Measurements from ENCODE around the gene CD300LG. TPM values are rescaled to one million over a fixed set of nuclear protein-coding genes. Genes with fewer than 3 reads are reported as not detected.

The CD300LG gene
- total RNA-seq, 1 donor from 2014 or later = 1.6 TPM

DNA sequence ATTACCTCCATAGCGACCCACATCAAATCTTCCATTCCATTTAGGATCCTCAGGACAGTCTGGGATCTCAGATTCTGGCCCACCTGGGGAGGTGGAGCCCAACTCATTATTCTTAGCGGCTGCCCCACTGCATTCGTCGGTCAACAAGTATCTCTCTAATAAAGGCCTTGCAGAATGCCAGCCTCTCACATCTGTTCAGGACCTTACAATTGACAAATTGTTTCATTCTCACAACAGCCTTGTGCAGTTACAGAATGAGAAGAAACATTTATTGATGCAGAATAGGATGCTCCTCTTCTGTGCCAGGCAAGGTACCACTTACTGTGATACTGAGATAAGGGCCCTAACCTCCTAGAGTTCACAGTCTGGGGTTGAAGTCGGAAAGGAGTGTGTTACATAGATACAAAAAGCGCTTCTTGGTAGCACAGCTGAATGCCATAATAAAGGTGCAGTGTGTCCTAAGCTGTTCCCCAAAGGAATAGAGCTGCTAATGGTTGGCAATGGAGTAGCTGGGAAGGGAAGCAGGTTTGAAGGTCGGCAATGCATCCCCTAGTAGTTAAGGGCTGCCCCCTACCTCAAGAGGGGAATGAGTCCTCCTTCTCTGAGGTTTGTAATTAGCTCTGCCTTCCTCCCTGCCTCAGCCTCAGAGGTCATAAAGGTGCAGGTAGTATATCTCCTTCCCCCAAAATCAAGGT, 62.7 kb downstream of the CD300LG start:
- no peak overlapping the region for H3K9ac ChIP-seq (ENCODE audit: low read depth in 1 of 3, low read length in 3 of 3)
- no peaks in the 10 kb centered on the region for H3K9me3 ChIP-seq (ENCODE audit: control insufficient read depth in 3 of 3, low read length in 3 of 3)
- H3K27me3 ChIP-seq (ENCODE audit: control insufficient read depth in 3 of 3, insufficient read depth in 3 of 3, low read length in 3 of 3) = peaks cover 40 to 43% (median 41%) of the 10 kb centered on the region in 3 donors
- no peaks in the 10 kb centered on the region for H3K36me3 ChIP-seq (ENCODE audit: control insufficient read depth in 3 of 3, insufficient read depth in 3 of 3, low read length in 3 of 3)
- peaks cover 17 to 23% (median 20%) of the 10 kb centered on the region in 3 donors for H3K4me1 ChIP-seq (ENCODE audit: control insufficient read depth in 3 of 3, insufficient read depth in 3 of 3, low read length in 3 of 3)
- no peak overlapping the region for H3K27ac ChIP-seq (ENCODE audit: low read depth, low read length)
- H3K4me3 ChIP-seq (ENCODE audit: low read length in 3 of 3) = no peak overlapping the region

DNA sequence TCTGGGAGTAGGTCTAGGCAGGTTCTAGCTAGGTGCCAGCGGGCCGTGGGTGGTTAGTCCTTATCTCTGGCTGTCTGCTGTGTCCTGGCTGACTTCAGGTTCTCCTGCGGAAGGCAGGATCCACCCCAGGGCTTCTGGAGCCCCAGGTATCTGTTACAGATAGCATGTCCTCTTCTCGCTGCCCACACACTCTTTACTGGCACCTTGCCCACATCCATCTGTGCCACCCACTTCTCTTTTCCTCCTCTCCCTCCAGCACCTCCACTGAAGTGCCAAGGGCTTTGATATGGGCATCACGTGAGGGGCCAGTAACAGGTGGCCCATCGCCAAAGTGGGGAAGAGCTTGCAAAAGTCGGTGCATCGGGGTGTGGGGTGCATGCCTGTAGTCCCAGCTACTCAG, 64.9 kb downstream of the CD300LG start:
- H3K27ac ChIP-seq (ENCODE audit: low read depth, low read length) = no peak overlapping the region
- H3K9ac ChIP-seq (ENCODE audit: low read depth in 1 of 3, low read length in 3 of 3) = no peak overlapping the region
- peaks cover 7 to 9% (median 9%) of the 10 kb centered on the region in 3 donors for H3K4me1 ChIP-seq (ENCODE audit: control insufficient read depth in 3 of 3, insufficient read depth in 3 of 3, low read length in 3 of 3)
- no peak overlapping the region for H3K4me3 ChIP-seq (ENCODE audit: low read length in 3 of 3)
- peaks cover 22 to 26% (median 26%) of the 10 kb centered on the region in 3 donors for H3K27me3 ChIP-seq (ENCODE audit: control insufficient read depth in 3 of 3, insufficient read depth in 3 of 3, low read length in 3 of 3)
- no peaks in the 10 kb centered on the region for H3K9me3 ChIP-seq (ENCODE audit: control insufficient read depth in 3 of 3, low read length in 3 of 3)
- H3K36me3 ChIP-seq (ENCODE audit: control insufficient read depth in 3 of 3, insufficient read depth in 3 of 3, low read length in 3 of 3) = no peaks in the 10 kb centered on the region

DNA sequence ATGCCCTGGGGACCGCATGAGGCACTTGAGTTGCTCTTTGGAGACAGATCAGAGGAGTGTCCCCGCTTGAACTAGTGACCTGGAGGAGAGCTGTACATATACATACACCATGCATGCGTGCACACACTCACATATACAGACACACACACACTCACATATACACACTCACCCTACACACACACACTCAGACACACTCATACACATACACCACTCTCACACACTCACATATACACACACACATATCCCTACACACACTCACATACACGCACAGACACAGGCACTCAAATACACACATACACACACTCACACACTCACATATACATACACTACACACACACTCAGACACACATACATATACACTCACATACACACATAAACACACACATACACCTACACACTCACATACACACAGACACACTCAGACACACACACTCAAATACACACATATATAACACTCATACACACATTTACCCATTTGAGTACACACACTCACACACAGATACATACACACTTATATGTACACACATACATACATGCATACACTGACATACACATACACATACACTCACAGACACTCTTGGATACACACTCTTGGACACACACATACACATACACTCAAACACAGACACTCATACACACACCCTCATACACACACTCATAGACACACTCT, 65.8 kb downstream of the CD300LG start:
- H3K36me3 ChIP-seq (ENCODE audit: control insufficient read depth in 3 of 3, insufficient read depth in 3 of 3, low read length in 3 of 3) = no peaks in the 10 kb centered on the region
- peaks cover 18 to 28% (median 26%) of the 10 kb centered on the region in 3 donors for H3K27me3 ChIP-seq (ENCODE audit: control insufficient read depth in 3 of 3, insufficient read depth in 3 of 3, low read length in 3 of 3)
- no peak overlapping the region for H3K9ac ChIP-seq (ENCODE audit: low read depth in 1 of 3, low read length in 3 of 3)
- H3K9me3 ChIP-seq (ENCODE audit: control insufficient read depth in 3 of 3, low read length in 3 of 3) = no peaks in the 10 kb centered on the region
- no peak overlapping the region for H3K4me3 ChIP-seq (ENCODE audit: low read length in 3 of 3)
- H3K4me1 ChIP-seq (ENCODE audit: control insufficient read depth in 3 of 3, insufficient read depth in 3 of 3, low read length in 3 of 3) = peaks cover 2 to 7% (median 6%) of the 10 kb centered on the region in 3 donors
- no peak overlapping the region for H3K27ac ChIP-seq (ENCODE audit: low read depth, low read length)

Other genes starting within 250 kb of the CD300LG start
- gene MEOX1, start 185.3 kb upstream of the CD300LG start, total RNA-seq = 12.5 TPM
- not detected for gene SOST, start 88.4 kb upstream of the CD300LG start, total RNA-seq
- gene DUSP3, start 68.2 kb upstream of the CD300LG start, total RNA-seq = 39.7 TPM
- not detected for gene CFAP97D1, start 66.7 kb upstream of the CD300LG start, total RNA-seq
- gene MPP3, start 14.0 kb upstream of the CD300LG start, total RNA-seq = 4.2 TPM
- 1.0 TPM for gene MPP2, start 60.4 kb downstream of the CD300LG start, total RNA-seq
- gene PPY, start 95.3 kb downstream of the CD300LG start, total RNA-seq = not detected
- not detected for gene PYY, start 106.8 kb downstream of the CD300LG start, total RNA-seq
- gene NAGS, start 157.4 kb downstream of the CD300LG start, total RNA-seq = under 0.01 TPM
- gene TMEM101, start 167.8 kb downstream of the CD300LG start, total RNA-seq = 67.3 TPM
- 13.6 TPM for gene LSM12, start 219.5 kb downstream of the CD300LG start, total RNA-seq
- 13.0 TPM for gene G6PC3, start 223.6 kb downstream of the CD300LG start, total RNA-seq

Measured in skeletal muscle tissue (tissue), 4 donors.